ENCODE data around the gene DFFB. TPM values are rescaled to one million over a fixed set of nuclear protein-coding genes. Genes with fewer than 3 reads are reported as not detected.

The DFFB gene
- polyA plus RNA-seq, 3 donors, result 5.9 to 14.7 (median 6.6) TPM

- peaks cover 6% of the 10 kb centered on the region for H4K20me1 ChIP-seq (ENCODE audit: insufficient read depth, low read length)
- no peaks in the 10 kb centered on the region for H3K9me3 ChIP-seq (replicated peaks in 1 of 2; ENCODE audit: control insufficient read depth in 1 of 2, insufficient read depth in 1 of 2, low read length in 2 of 2)
- H3K9ac ChIP-seq (ENCODE audit: insufficient read depth, low read length, poor library complexity, severe bottlenecking), result no peak overlapping the region
- H3K27me3 Mint-ChIP-seq (ENCODE audit: low read depth in 3 of 3), result peaks cover 0 to 2% (median 0%) of the 10 kb centered on the region in 3 donors
- no peak for DNase-seq
- H3K4me2 ChIP-seq (replicated peaks; ENCODE audit: extremely low read depth, low read length, poor library complexity, severe bottlenecking), result no peak overlapping the region
- H3K4me1 ChIP-seq (ENCODE audit: control insufficient read depth in 1 of 2, insufficient read depth in 2 of 2, low read length in 2 of 2), result peaks cover 0 to 4% of the 10 kb centered on the region in 2 donors
- no peak overlapping the region for H3K4me3 Mint-ChIP-seq
- no peak overlapping the region for H3K27ac ChIP-seq (ENCODE audit: low read depth in 1 of 2, low read length in 2 of 2)
- H2AFZ ChIP-seq (ENCODE audit: insufficient read depth, low read depth, low read length, poor library complexity, severe bottlenecking), result no peak overlapping the region
- no peak overlapping the region for H3K4me3 ChIP-seq (replicated peaks in 1 of 3; ENCODE audit: low read depth in 2 of 3, low read length in 3 of 3)
- intact Hi-C loops (cut with micrococcal nuclease), result no loop called here
- no peak overlapping the region for H3K27ac Mint-ChIP-seq
- no peaks in the 10 kb centered on the region for H3K27me3 ChIP-seq (ENCODE audit: control insufficient read depth in 2 of 2, insufficient read depth in 2 of 2, low read length in 2 of 2)
- H3K36me3 ChIP-seq (replicated peaks in 1 of 2; ENCODE audit: control insufficient read depth in 1 of 2, insufficient read depth in 2 of 2, low read length in 2 of 2), result peaks cover 8 to 24% of the 10 kb centered on the region in 2 donors
- peaks cover under 1% of the 10 kb centered on the region for H3K79me2 ChIP-seq (ENCODE audit: insufficient read depth, low read length)
- 98% methylated on average over 8 of the region's 12 CpGs for WGBS (ENCODE audit: insufficient coverage)
- H3K9me3 Mint-ChIP-seq, result peaks cover 0 to 8% (median under 1%) of the 10 kb centered on the region in 7 donors
- peaks cover 23 to 28% of the 10 kb centered on the region in 2 donors for H3K36me3 Mint-ChIP-seq
- no peak for TF ChIP-seq CTCF (IDR thresholded peaks at IDR 0.05)
- H3K4me1 Mint-ChIP-seq, result peaks cover 12% of the 10 kb centered on the region
Measured at GRCh38 chr1:3863231-3863935, 6.1 kb downstream of the DFFB start.

- DNase-seq, result no peak
- peak overlapping the region in 1 of 7 donors; percentile 16 for H3K27ac Mint-ChIP-seq
- H3K27me3 Mint-ChIP-seq (ENCODE audit: low read depth in 3 of 3), result peaks cover 0 to 4% (median 0%) of the 10 kb centered on the region in 3 donors
- Histone ChIP-seq H3K27ac (ENCODE audit: low read depth in 1 of 2, low read length in 2 of 2) (no peak overlapping the region), H3K9ac (ENCODE audit: insufficient read depth, low read length, poor library complexity, severe bottlenecking) (no peak overlapping the region), H3K9me3 (replicated peaks in 1 of 2; ENCODE audit: control insufficient read depth in 1 of 2, insufficient read depth in 1 of 2, low read length in 2 of 2) (no peaks in the 10 kb centered on the region), H2AFZ (ENCODE audit: insufficient read depth, low read depth, low read length, poor library complexity, severe bottlenecking) (no peak overlapping the region), H3K4me3 (replicated peaks in 1 of 3; ENCODE audit: low read depth in 2 of 3, low read length in 3 of 3) (no peak overlapping the region), H3K4me2 (replicated peaks; ENCODE audit: extremely low read depth, low read length, poor library complexity, severe bottlenecking) (no peak overlapping the region), H3K27me3 (ENCODE audit: control insufficient read depth in 2 of 2, insufficient read depth in 2 of 2, low read length in 2 of 2) (no peaks in the 10 kb centered on the region), H3K36me3 (replicated peaks in 1 of 2; ENCODE audit: control insufficient read depth in 1 of 2, insufficient read depth in 2 of 2, low read length in 2 of 2) (peaks cover 14 to 37% of the 10 kb centered on the region in 2 donors), H4K20me1 (ENCODE audit: insufficient read depth, low read length) (no peaks in the 10 kb centered on the region), H3K79me2 (ENCODE audit: insufficient read depth, low read length) (no peaks in the 10 kb centered on the region), H3K4me1 (ENCODE audit: control insufficient read depth in 1 of 2, insufficient read depth in 2 of 2, low read length in 2 of 2) (no peaks in the 10 kb centered on the region)
- peaks cover 26 to 40% of the 10 kb centered on the region in 2 donors for H3K36me3 Mint-ChIP-seq
- intact Hi-C loops (cut with micrococcal nuclease), result no loop called here
- H3K4me1 Mint-ChIP-seq, result peaks cover 2% of the 10 kb centered on the region
- peaks cover 0 to 8% (median 1%) of the 10 kb centered on the region in 7 donors for H3K9me3 Mint-ChIP-seq
- WGBS (ENCODE audit: insufficient coverage), result 83% methylated on average over 3 of the region's 6 CpGs
- TF ChIP-seq CTCF (IDR thresholded peaks at IDR 0.05), result no peak
- no peak overlapping the region for H3K4me3 Mint-ChIP-seq
Measured at GRCh38 chr1:3864884-3865283, 7.6 kb downstream of the DFFB start.

Data from CD14-positive monocyte (primary cell).